ENCODE data around the gene ETDB.

DNA sequence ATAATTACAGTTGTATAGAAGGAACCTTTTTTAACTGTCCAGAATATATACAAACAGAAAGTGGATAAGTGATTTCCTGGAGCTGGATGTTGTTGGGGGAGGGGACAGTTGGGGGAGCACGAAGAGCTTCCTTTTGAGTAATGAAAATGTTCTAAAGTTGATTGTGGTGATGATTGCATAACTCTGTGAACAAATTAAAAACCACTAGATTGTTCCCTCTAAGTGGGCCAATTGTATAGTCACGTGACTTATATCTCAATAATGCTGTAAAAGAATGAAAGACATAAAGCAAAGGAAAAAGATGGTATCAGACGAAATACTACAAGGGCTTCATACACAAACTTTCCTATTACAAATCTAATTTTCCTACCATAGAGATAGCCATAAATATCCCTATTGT is 48.2 kb upstream of the ETDB start:
- TF ChIP-seq YY1 (IDR thresholded peaks at IDR 0.05; ENCODE audit: insufficient read depth, insufficient read length) (no peak), ZNF274 (IDR thresholded peaks at IDR 0.05; ENCODE audit: low read depth, low read length) (no peak)

All from NT2/D1 (cell line).